ENCODE results near the gene PLD6.
"Not testable (repeated sequence)": the region's sequence is repeated elsewhere in the genome, so short reads cannot be mapped to it uniquely, and the experiment has no call there.

Gene PLD6

GRCh38 chr17:17206124-17206912 is at the start of gene PLD6:
Gene PLD6, minus strand, starts transcription at chr17:17206333. Its CDS starts 47 bp downstream, at chr17:17206286.
- DNase-seq, result peak; percentile 60

GRCh38 chr17:17255689-17256088 is 49.6 kb upstream of the PLD6 start:
- DNase-seq, result not testable (repeated sequence)

GRCh38 chr17:17254036-17254435 is 47.9 kb upstream of the PLD6 start:
- DNase-seq, result no peak

- DNase-seq, result no peak
These were observed 47.3 kb upstream of the PLD6 start for GRCh38 chr17:17253406-17253805.

- no peak for DNase-seq
These were observed 46.1 kb upstream of the PLD6 start for GRCh38 chr17:17252149-17252661.

- no peak for DNase-seq
These were observed 40.7 kb upstream of the PLD6 start for GRCh38 chr17:17246879-17247278.

- no peak for DNase-seq
These were observed 37.0 kb upstream of the PLD6 start for GRCh38 chr17:17243163-17243562.

- no peak for DNase-seq
These were observed 36.1 kb upstream of the PLD6 start for GRCh38 chr17:17242246-17242645.

- no peak for DNase-seq
These were observed 35.5 kb upstream of the PLD6 start for GRCh38 chr17:17241656-17242055.

GRCh38 chr17:17239832-17240231 is 33.7 kb upstream of the PLD6 start:
- no peak for DNase-seq

- DNase-seq, result peak; percentile 90
These were observed 31.1 kb upstream of the PLD6 start, which contains the start of gene FLCN for GRCh38 chr17:17237026-17237799. Gene FLCN, minus strand, starts transcription at chr17:17237168. Its CDS starts 9,031 bp downstream, at chr17:17228137.

GRCh38 chr17:17236295-17237025 is 30.3 kb upstream of the PLD6 start:
- peak; percentile 23 for DNase-seq

GRCh38 chr17:17235212-17236174 is 29.4 kb upstream of the PLD6 start:
- peak; percentile 6 for DNase-seq

- no peak for DNase-seq
These were observed 26.1 kb upstream of the PLD6 start for GRCh38 chr17:17232303-17232621.

- no peak for DNase-seq
These were observed 25.6 kb upstream of the PLD6 start for GRCh38 chr17:17231621-17232302.

GRCh38 chr17:17229416-17230384 is 23.6 kb upstream of the PLD6 start:
- DNase-seq, result no peak

- DNase-seq, result no peak
These were observed 22.6 kb upstream of the PLD6 start for GRCh38 chr17:17228521-17229279.

GRCh38 chr17:17227608-17228520 is 21.7 kb upstream of the PLD6 start:
- DNase-seq, result no peak

Data from fibroblast of skin of right quadriceps (primary cell).